B cell (primary cell): ENCODE data around the gene GADD45A.

Experiments
- EZH2 ChIP-seq: IDR thresholded peaks from 2 replicates; pipeline ENCODE4 v1.6.1; 2012; ENCODE audit warnings: borderline replicate concordance, low read depth, mild to moderate bottlenecking, moderate library complexity, low read length; ENCODE audit not compliant: insufficient read depth, poor library complexity, severe bottlenecking
- TF ChIP-seq, protein P1 (sequence below): fragments of 200-600 bp; IDR thresholded peaks from one replicate; pipeline ENCODE4 v1.8.0; 2022; ENCODE audit warnings: antibody characterized with exemption, mild to moderate bottlenecking

DNA sequence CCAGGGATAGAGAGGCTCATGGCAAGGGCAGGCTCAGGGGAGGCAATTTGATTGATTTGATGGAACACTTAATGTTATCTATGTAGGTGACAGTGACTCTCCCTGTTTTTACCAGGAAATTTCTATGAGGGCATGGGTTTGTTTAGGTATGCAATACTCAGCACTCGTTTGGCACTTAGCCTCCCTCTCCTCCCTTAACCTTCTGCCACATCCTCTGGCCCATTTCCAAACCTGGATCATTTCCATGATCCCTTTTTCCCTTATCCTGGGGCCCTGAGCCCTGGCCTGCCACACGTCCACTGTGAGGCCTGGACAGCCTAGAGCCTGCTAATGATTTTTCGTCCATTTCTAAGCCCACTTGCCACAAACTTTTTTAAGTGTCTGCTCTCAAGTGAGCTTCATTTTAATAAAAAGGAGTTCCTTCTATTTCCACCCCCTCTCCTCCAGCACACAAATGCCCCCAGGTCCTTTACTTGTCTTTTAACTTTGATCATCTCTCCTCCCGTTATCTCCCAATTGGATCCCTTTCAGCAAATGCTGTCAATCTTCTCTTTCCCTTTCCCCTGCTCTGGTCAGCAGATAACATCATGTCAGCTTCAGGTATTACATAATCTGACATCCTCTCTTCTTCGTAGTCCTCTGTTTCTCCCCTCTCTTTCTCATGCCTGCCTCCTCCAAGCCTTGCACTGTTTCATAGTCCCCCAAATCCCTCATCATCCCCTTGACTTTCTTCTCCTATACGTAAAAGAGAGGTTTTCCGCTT lies 37.8 kb upstream of the GADD45A start:
- no peak for TF ChIP-seq EZH2
- TF ChIP-seq, protein P1, sequence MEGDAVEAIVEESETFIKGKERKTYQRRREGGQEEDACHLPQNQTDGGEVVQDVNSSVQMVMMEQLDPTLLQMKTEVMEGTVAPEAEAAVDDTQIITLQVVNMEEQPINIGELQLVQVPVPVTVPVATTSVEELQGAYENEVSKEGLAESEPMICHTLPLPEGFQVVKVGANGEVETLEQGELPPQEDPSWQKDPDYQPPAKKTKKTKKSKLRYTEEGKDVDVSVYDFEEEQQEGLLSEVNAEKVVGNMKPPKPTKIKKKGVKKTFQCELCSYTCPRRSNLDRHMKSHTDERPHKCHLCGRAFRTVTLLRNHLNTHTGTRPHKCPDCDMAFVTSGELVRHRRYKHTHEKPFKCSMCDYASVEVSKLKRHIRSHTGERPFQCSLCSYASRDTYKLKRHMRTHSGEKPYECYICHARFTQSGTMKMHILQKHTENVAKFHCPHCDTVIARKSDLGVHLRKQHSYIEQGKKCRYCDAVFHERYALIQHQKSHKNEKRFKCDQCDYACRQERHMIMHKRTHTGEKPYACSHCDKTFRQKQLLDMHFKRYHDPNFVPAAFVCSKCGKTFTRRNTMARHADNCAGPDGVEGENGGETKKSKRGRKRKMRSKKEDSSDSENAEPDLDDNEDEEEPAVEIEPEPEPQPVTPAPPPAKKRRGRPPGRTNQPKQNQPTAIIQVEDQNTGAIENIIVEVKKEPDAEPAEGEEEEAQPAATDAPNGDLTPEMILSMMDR, result no peak
